GM12874 (cell line): Measurements from ENCODE around the gene GDAP2.

ENCODE experiments used
- TF ChIP-seq, protein P1 (sequence below): IDR thresholded peaks from 2 replicates; pipeline ENCODE4 v1.5.1; 2011; ENCODE audit warnings: low read depth, mild to moderate bottlenecking, control low read depth, low read length, moderate library complexity; ENCODE audit not compliant: insufficient read depth

Gene GDAP2

GRCh38 chr1:117964290-117965038, 35.0 kb upstream of the GDAP2 start:
- TF ChIP-seq, protein P1, sequence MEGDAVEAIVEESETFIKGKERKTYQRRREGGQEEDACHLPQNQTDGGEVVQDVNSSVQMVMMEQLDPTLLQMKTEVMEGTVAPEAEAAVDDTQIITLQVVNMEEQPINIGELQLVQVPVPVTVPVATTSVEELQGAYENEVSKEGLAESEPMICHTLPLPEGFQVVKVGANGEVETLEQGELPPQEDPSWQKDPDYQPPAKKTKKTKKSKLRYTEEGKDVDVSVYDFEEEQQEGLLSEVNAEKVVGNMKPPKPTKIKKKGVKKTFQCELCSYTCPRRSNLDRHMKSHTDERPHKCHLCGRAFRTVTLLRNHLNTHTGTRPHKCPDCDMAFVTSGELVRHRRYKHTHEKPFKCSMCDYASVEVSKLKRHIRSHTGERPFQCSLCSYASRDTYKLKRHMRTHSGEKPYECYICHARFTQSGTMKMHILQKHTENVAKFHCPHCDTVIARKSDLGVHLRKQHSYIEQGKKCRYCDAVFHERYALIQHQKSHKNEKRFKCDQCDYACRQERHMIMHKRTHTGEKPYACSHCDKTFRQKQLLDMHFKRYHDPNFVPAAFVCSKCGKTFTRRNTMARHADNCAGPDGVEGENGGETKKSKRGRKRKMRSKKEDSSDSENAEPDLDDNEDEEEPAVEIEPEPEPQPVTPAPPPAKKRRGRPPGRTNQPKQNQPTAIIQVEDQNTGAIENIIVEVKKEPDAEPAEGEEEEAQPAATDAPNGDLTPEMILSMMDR, result no peak

GRCh38 chr1:117959364-117959763, 29.9 kb upstream of the GDAP2 start:
- TF ChIP-seq, protein P1, result no peak

- TF ChIP-seq, protein P1, result no peak
Measured at GRCh38 chr1:117952386-117952785, 23.0 kb upstream of the GDAP2 start.

DNA sequence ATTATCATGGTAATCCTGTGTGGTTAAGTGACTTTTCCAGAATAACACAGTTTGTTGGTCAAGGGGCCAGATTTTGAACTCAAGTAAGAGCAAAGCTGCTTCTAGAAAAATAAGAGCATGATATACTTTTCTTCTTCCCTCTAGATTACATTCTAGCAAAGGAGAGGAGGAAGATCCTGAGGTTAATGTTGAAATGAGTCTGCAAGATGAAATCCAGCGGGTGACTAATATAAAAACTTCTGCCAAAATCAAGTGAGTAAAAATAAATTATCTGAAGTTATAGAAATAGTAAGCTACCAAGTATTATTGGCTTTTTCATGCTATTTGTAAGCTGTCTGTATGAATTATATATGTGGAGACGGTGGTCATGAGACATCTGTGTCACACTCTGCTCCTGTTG, 12.9 kb upstream of the GDAP2 start:
- TF ChIP-seq, protein P1, result no peak

GRCh38 chr1:117933769-117934168, 4.3 kb upstream of the GDAP2 start:
- TF ChIP-seq, protein P1, result no peak

- TF ChIP-seq, protein P1, result no peak
Measured at GRCh38 chr1:117932576-117932975, 3.2 kb upstream of the GDAP2 start.

DNA sequence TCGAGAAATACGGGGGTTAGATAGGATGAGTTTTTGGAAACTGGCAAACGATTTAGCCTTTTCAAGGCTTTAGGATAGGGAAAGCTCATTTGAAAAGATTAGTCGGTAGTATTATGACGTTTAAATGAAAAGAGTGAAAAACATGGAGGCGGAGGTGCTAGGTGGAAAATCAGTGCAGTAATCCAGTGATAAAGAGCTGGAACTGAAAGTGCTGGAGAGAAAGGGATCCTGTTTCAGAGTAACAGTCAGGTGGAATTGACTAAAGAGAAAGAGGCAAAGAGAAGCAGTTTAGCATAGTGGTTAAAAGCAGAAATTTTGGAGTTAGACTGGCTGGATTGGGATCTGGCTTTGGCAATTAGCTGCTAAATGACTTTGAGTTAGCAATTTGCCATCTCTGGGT, 1.1 kb upstream of the GDAP2 start:
- TF ChIP-seq, protein P1, result no peak

DNA sequence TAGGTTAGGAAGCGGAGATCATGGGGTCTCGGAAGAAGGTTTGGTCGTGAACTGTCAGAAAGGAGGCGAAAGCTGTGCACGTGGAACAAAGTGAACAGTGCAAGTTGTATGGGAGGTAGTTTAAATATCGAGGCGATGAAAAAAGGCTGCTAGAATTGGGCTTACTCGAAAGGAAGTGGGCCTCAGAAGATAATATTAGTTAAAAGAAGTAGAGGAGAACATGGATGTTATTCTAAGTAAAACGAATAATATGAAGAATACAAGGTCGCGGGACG, 689 bp upstream of the GDAP2 start:
- TF ChIP-seq, protein P1, result no peak
